ENCODE measurements around the gene FOXD1. TPM values are rescaled to one million over a fixed set of nuclear protein-coding genes. Genes with fewer than 3 reads are reported as not detected.

FOXD1 gene
- polyA plus RNA-seq, 1 experiment, result 4.9 TPM

DNA sequence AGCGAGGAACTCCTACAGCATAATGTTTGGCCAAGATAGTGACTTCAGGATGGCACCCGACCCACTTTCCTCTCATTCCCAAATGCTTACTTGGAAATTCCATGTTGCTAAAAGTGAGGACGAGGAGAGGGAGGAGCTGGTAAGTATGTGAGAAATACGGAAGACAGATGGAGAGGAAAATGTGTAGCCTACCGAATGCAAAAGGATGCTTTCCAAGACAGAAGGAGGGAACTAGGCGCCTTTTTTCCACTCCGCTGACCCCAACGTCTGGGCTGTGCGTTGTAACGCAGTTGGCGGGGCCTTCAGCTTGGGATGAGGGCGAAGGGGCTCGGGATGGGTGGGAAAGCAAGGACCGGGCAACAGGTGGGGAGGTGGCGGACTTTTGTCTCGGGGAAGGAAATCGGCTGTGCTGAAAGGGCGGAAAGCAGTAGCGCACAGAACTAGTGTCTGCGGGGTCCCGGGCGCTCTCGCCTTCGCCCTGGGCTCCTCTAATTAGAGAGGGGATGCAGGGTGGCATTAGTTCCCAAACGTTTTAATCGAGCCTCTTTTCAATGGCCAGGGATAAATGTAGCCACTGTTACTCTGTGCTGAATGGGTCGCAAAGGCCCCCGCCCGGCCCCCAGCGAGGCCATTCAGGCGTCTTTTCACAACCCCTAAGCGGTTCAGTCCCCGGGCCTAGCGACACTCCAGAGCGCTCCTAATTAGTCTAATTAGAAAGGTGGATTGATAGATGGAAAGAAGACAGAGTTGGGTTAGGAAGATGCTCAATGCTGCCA lies 12.6 kb downstream of the FOXD1 start:
- no peak for DNase-seq (ENCODE audit: low read depth)
- ChIA-PET POLR2A (no interaction called here), CTCF (interaction anchor here (0.7 to 1.9 kb wide), 3 partner anchors 15 to 220 kb away, joined by 3 to 9 read pairs (median 4); no protein-coding TSS in a partner anchor)
- Histone ChIP-seq H3K4me3 (ENCODE audit: low read depth, low read length) (no peak overlapping the region), H3K27me3 (ENCODE audit: control insufficient read depth, insufficient read depth, low read length) (no peaks in the 10 kb centered on the region), H3K36me3 (ENCODE audit: control insufficient read depth, insufficient read depth, low read length) (no peaks in the 10 kb centered on the region)
- TF ChIP-seq, protein P1, sequence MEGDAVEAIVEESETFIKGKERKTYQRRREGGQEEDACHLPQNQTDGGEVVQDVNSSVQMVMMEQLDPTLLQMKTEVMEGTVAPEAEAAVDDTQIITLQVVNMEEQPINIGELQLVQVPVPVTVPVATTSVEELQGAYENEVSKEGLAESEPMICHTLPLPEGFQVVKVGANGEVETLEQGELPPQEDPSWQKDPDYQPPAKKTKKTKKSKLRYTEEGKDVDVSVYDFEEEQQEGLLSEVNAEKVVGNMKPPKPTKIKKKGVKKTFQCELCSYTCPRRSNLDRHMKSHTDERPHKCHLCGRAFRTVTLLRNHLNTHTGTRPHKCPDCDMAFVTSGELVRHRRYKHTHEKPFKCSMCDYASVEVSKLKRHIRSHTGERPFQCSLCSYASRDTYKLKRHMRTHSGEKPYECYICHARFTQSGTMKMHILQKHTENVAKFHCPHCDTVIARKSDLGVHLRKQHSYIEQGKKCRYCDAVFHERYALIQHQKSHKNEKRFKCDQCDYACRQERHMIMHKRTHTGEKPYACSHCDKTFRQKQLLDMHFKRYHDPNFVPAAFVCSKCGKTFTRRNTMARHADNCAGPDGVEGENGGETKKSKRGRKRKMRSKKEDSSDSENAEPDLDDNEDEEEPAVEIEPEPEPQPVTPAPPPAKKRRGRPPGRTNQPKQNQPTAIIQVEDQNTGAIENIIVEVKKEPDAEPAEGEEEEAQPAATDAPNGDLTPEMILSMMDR (IDR thresholded peaks at IDR 0.05; ENCODE audit: insufficient read depth, low read depth, low read length), result no peak

- ChIA-PET POLR2A (no interaction called here), CTCF (interaction anchor here (1.3 kb wide), 1 partner anchor 219 kb away, joined by 7 read pairs; no protein-coding TSS in a partner anchor)
- TF ChIP-seq, protein P1 (IDR thresholded peaks at IDR 0.05; ENCODE audit: insufficient read depth, low read depth, low read length), result no peak
- Histone ChIP-seq H3K27me3 (ENCODE audit: control insufficient read depth, insufficient read depth, low read length) (no peaks in the 10 kb centered on the region), H3K36me3 (ENCODE audit: control insufficient read depth, insufficient read depth, low read length) (no peaks in the 10 kb centered on the region), H3K4me3 (ENCODE audit: low read depth, low read length) (no peak overlapping the region)
- no peak for DNase-seq (ENCODE audit: low read depth)
These were observed 13.7 kb downstream of the FOXD1 start for GRCh38 chr5:73434907-73435306.

GRCh38 chr5:73434461-73434860 lies 14.1 kb downstream of the FOXD1 start:
- Histone ChIP-seq H3K27me3 (ENCODE audit: control insufficient read depth, insufficient read depth, low read length) (no peaks in the 10 kb centered on the region), H3K4me3 (ENCODE audit: low read depth, low read length) (no peak overlapping the region), H3K36me3 (ENCODE audit: control insufficient read depth, insufficient read depth, low read length) (no peaks in the 10 kb centered on the region)
- CTCF ChIA-PET, result interaction anchor here (0.7 to 1.3 kb wide), 2 partner anchors 17 to 218 kb away, joined by 3 to 7 read pairs; no protein-coding TSS in a partner anchor
- no peak for DNase-seq (ENCODE audit: low read depth)
- POLR2A ChIA-PET, result no interaction called here
- TF ChIP-seq, protein P1 (IDR thresholded peaks at IDR 0.05; ENCODE audit: insufficient read depth, low read depth, low read length), result 0 out of 2 replicates have a peak, but pooled peaks have one; percentile 2

DNA sequence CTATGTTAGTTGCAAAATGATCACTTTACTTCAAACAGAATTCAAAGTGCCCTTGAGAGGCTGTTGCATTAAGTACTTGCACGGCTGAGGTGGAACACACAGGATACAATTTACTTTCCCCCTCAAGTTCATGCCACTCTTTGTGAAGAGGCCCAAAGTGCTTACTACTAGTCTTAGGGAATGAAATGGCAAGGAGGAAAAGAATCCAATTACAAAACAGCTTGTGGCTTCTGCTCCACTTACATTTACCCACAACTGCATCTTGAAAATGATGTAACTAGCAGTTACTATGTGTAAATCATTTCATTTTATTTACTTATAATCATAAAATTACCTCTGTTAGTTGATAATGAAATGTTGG lies 14.6 kb downstream of the FOXD1 start:
- no peak overlapping the region for H3K4me3 ChIP-seq (ENCODE audit: low read depth, low read length)
- no peaks in the 10 kb centered on the region for H3K36me3 ChIP-seq (ENCODE audit: control insufficient read depth, insufficient read depth, low read length)
- DNase-seq (ENCODE audit: low read depth), result no peak
- H3K27me3 ChIP-seq (ENCODE audit: control insufficient read depth, insufficient read depth, low read length), result no peaks in the 10 kb centered on the region
- TF ChIP-seq, protein P1 (IDR thresholded peaks at IDR 0.05; ENCODE audit: insufficient read depth, low read depth, low read length), result no peak
- ChIA-PET CTCF (interaction anchor here (0.7 to 1.3 kb wide), 2 partner anchors 17 to 218 kb away, joined by 3 to 7 read pairs; no protein-coding TSS in a partner anchor), POLR2A (no interaction called here)

DNA sequence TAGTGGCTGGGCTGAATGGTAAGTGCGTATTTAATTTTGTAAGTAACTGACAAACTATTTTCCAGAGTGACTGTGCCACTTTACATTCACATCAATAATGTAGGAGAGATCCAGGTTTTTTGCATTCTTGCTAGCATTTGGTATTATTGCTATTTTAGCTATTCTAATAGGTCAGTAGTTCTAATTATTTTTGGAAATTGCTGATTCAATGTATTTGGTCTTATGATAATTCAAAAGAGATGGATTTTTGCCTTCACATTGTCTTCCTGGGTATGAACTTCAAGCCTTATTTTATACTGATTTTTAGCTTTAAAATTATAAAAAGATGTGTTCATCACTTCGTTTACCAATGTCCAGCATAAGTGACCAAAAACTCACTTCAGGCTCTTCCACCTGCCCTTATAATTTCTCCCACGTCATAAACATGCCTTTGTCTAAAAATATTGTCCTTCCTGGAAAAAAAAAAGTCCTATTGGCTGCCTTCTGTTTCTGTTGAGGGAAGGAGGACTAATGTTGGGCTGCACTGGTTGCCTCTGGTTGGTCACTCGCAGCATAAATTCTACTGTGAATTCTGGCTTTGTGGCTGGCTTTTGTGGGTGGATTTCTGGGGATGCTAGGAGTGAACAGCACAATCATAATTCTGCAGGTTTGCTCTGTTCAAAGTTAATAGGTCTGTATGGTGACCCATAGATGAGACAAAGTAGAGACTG lies 15.2 kb downstream of the FOXD1 start:
- no peak for DNase-seq (ENCODE audit: low read depth)
- Histone ChIP-seq H3K36me3 (ENCODE audit: control insufficient read depth, insufficient read depth, low read length) (no peaks in the 10 kb centered on the region), H3K4me3 (ENCODE audit: low read depth, low read length) (no peak overlapping the region), H3K27me3 (ENCODE audit: control insufficient read depth, insufficient read depth, low read length) (no peaks in the 10 kb centered on the region)
- TF ChIP-seq, protein P1 (IDR thresholded peaks at IDR 0.05; ENCODE audit: insufficient read depth, low read depth, low read length), result no peak
- ChIA-PET CTCF (interaction anchor here (0.7 to 1.3 kb wide), 2 partner anchors 18 to 217 kb away, joined by 3 to 7 read pairs; no protein-coding TSS in a partner anchor), POLR2A (interaction anchor here (0.6 kb wide), 1 partner anchor 98 kb away, joined by 3 read pairs; no protein-coding TSS in a partner anchor)
